Fibroblast of upper back skin (primary cell): ENCODE results near the gene POLH.
"Not testable (repeated sequence)": the region's sequence is repeated elsewhere in the genome, so short reads cannot be mapped to it uniquely, and the experiment has no call there.

ENCODE experiments used
- DNase-seq: peaks from one replicate; pipeline ENCODE4 v3.0.0-alpha.2; 2013

Gene POLH

DNA sequence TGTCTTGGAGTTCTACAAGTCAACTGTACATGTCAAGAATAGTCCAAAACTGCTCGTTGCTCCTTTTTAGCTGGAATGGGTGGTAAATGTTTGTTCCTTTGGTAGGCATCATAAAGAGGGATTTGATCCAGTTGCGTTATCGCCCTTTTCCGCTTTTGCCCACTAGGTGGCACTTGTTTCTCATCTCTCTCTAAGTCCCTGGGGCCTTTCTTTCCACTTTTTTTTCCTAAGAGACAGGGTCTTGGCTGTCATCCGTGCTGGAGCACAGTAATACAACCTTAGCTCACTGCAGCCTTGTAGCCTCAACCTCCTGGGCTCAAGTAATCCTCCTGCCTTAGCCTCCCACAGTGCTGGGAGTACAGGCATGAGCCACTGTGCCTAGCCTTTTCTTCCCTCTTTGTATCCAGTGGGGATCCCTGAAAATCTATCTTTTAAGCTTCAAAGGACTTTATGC lies 32.4 kb downstream of the POLH start:
- peak; percentile 78 for DNase-seq

DNA sequence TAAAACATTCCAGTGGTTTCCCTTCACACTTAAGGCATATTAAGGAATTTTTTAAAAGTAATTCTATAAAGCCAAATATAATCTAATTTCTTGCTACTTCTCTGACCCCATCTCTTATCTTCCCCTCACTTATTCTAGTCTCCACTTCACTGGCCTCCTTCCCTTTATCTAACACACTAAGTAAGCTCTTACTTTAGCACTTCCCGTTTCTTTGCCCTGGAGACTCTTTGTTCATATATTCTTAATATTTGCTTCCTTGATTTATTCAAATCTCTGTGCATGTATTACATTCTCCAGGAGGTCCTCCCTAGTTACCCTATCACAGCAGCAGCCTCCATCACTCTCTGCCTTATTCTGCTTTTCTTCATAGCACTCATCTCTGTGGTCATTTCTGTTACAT lies 32.8 kb downstream of the POLH start:
- no peak for DNase-seq

DNA sequence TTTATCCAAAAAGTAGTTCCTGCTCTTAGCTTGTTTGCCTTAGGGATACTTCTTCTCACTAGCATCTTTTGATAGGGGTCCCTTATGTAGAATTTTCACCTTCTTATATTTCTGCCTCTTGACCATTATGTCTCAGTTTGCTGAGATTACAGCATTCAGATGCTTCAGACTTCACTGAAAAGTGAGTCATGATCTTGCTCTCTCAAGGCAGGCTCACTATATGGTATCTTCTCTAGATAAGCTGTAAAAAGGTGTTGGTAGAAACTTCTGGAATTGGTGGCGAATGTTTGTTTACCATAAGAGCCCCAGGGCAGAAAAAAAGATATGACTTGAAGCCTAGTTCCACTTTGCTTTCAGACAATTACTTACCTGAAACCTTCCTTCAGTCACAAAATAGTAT lies 33.4 kb downstream of the POLH start:
- DNase-seq = no peak

DNA sequence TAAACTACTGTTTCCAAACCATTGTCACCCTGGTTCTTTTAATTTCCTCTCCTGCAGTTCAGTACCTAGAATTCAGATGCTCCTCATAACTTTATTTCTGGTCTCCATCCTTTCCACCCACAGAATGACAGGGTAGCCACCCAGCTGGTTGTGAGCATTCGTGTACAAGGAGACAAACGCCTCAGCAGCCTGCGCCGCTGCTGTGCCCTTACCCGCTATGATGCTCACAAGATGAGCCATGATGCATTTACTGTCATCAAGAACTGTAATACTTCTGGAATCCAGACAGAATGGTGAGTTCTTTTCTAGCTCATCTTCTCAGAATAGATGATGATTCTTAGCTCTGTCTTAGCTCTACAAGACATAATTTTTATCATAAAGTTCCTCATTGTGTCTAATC lies 34.4 kb downstream of the POLH start:
- no peak for DNase-seq

DNA sequence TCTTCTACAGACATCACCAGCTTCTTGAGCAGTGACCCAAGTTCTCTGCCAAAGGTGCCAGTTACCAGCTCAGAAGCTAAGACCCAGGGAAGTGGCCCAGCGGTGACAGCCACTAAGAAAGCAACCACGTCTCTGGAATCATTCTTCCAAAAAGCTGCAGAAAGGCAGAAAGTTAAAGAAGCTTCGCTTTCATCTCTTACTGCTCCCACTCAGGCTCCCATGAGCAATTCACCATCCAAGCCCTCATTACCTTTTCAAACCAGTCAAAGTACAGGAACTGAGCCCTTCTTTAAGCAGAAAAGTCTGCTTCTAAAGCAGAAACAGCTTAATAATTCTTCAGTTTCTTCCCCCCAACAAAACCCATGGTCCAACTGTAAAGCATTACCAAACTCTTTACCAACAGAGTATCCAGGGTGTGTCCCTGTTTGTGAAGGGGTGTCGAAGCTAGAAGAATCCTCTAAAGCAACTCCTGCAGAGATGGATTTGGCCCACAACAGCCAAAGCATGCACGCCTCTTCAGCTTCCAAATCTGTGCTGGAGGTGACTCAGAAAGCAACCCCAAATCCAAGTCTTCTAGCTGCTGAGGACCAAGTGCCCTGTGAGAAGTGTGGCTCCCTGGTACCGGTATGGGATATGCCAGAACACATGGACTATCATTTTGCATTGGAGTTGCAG lies 37.9 kb downstream of the POLH start:
- DNase-seq = no peak

DNA sequence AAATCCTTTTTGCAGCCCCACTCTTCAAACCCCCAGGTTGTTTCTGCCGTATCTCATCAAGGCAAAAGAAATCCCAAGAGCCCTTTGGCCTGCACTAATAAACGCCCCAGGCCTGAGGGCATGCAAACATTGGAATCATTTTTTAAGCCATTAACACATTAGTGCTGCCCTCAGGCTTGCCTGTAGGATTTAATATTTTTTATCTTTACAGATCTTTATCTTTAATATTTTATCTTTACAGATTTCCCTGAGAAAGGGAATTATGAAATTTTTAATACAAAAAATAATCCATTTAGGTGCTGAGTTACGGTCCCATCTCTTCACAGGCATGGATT lies 38.4 kb downstream of the POLH start:
- DNase-seq = no peak

DNA sequence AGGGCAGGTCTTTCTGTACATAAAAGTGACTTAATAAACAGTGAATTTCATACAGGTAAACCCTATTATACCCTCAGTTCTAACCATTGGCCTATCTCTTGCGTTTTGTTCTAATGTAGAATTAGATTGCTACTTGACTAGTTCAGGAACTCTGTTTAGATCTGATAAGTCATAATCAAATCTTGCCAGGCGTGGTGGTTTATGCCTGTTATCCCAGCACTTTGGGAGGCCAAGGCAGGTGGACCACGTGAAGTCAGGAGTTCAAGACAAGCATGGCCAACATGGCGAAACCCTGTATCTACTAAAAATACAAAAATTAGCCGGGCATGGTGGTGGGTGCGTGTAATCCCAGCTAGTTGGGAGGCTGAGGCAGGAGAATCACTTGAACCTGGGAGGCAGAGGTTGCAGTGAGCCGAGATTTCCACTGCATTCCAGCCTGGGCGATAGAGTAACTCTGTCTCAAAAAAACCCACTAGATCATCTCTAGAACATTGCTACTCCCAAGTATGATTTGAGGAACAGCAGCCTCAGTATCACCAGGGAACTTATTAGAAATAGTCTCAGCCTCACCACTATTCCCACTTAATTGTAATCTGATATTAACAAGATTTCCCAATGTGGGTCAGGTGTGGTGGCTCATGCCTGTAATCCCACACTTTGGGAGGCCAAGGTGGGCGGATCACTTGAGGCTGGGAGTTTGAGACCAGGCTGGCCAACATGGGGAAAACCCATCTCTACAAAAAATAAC lies 40.9 kb downstream of the POLH start:
- no peak for DNase-seq

DNA sequence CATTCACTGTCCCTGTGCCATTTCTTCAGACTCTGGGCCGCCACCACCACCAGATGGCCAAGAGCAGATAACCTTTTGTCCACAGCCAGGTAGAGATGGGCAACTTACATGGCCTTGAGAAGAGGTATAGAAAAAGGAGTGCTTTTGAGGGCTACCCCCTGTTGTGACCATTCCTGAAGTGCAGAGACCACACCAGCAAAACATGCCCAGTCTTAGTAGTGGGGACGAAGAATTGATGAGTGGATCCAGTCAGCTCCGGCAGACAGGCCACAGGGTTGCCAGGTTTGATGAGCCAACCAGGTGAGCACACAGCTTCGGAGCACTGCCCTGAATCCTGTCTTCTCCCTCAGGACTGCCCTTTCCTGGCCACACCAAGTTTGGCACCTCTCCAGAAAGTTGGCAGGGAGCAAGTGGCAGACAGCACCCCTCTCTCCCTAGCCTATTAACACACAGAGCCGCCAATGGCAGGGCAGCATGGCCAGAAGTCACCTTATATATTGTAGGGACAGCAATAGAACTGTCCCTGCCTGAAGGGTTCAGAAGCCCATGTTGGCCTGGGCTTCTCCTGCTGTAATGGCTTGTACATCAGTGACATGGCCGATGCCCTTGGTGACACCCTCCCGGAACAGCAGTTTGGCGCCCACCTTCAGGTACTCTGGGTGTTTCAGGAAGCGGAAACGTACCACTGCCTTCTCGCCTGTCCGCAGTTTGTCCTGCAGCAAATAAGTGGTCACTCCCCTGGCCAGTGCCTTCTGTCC lies 45.3 kb downstream of the POLH start:
- DNase-seq = no peak

DNA sequence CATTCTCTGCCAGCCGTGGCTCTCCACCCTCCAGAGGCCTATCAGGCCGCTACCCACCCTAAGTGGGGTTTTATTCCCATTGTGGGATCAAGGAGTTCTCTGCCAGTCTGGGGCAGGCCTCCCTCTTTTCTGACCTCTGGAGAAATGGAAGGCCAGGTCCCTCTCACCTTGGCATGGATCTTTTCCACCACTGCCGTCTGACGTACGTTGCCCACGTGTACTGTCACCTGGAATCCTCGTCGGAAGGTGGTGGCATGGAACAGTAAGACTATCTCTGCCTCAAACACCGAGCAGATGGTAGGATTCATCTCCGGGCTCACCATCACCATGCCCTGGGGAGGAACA lies 45.8 kb downstream of the POLH start:
- no peak for DNase-seq

DNA sequence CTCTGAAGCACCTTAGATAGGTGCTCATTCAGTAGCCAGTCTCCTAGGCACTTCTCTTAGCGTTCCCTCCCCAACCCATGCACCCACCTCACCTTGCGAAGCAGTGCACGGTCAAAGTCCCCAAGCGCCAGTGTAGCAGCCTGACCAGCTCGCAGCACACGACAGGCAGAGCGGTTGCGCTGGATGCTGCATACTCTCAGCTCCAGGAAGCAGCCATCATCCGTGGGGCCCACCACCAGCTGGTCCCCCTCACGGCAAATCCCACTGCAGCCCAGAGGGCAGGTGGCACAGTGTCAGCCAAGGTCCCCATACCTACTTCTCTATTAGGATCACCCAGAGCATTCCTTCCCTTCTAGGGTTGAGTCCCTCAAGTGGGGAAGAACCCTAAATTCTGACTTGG lies 46.6 kb downstream of the POLH start:
- no peak for DNase-seq

DNA sequence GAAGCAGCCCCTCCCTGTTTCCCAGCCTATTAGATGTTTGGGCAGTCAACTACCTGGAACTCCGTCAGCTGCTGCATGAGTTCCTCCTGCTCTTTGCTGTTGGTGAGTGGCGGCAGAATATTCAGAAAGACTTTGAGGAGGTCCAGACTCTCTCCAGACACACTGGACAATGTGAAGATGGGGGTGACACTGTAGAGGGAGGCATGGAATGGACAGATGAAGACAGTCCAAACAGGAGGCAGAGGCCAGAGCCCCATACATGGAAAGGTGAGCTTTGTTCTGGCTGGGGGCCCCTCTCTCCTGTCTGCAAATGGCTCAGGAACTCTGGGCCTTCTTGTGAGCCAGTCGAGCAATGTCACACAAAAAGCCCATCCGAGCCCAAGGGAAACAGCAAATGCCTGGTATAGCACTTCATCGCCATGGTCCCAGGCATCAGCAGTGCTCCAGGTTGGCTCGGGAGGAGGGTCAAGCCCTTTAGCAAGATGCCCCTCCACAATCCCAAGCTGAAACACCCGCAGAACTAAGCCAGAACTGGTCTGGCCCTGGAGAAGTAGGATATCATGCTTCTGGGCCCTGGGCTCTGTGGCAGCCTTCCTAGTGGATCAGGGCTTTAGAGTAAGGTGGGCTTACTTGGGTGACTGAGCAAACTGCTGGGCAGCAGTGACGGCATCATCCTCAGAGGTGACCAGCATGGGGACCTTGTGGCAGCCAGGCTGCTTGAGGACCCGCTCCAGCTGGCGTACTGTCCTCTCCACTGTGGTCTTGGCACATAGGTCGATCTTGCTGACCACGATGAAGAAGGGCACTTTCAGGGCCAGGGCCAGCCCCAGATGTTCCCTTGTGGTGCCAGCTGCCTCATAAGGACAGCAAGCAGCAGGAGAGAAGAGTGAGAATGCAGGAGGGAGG lies 48.1 kb downstream of the POLH start:
- DNase-seq = no peak

DNA sequence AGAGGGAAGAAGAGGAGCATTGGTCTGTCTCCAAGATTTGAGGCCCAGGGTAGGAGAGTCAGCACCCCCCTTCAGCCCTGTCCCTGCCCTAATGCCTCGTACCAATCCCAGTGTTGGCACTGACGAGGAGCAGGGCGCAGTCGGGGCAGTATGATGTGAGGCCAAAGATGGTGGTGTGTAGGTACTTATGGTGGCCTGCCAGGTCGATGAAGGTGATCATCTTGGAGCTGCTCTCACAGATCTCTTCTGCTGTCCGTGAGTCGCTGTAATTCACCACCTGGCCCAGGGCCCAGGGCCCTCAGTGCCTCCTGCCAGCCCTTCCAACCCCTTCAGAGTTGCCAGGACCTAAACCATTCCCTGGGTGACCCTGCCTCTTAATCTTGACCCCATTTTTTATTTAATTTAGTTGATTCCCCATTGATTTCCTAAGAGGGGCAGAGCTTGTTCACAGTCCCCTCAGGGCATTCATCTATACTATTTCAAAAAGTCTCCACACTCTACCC lies 48.9 kb downstream of the POLH start:
- no peak for DNase-seq

DNA sequence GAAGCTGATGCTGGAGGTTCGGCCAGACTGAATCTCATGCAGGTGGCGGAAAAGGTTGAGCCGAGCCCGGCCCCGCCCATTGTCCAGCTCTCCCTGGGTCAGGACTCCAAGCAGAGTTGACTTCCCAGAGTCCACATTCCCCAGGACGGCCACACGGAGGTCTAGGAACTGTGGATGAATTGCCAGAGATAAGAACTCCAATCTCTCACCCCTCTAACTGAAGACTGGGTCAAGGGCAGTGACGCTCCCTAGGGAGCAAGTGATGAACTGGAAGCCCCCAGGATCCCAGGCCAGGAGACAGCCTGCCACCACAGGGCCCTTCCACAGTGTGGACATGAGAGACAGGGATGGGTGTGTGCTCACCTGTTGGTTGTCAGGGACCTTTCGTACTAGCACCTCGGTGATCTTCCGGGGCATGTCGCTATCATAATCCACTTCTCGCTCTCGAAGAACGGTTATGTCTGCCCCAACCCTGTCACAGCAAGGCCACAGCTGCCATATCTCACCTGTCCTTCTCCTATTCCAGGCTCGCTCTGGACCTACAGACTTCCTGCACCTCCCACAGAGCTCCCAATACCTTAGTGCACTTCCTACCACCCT lies 49.5 kb downstream of the POLH start:
- DNase-seq = no peak

DNA sequence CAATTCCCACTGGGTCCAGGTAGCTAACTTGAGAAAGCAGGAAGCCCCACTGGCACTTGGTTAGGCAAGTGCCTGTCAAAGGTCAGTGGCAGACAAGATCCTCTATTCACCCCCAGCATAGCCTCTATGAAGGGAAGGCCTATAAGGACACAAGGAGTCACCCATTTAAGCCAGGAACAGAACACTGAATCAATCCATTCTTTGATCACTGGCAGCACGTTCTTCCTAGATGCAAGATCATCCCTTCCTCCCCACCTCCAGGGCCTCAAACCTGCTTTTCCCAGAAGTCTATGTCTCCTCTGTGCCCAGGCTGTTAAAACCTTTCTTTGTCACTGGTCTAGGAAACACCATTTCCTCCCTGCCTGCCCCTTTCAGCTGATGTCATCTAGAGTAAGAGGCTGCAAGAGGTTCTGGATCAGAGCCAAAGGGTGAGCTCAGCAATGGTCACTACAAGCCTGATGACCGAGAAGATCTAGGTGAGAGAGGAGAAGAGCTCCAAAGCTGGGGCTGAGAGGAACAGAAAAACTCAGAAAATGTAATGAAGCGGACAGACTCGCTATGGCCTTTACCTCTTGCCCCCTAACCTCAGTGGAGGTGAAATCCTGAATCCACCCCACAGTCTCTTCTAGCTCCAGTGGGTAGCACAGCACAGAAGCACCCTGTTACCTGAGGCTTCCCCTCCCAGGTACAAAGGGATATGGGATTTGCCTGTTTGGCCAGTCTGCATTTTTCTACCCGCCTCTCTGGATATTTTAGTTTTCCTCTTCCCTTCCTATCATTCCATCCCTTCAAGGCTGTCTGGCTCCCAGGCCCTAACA lies 51.2 kb downstream of the POLH start:
- DNase-seq = peak; percentile 97

DNA sequence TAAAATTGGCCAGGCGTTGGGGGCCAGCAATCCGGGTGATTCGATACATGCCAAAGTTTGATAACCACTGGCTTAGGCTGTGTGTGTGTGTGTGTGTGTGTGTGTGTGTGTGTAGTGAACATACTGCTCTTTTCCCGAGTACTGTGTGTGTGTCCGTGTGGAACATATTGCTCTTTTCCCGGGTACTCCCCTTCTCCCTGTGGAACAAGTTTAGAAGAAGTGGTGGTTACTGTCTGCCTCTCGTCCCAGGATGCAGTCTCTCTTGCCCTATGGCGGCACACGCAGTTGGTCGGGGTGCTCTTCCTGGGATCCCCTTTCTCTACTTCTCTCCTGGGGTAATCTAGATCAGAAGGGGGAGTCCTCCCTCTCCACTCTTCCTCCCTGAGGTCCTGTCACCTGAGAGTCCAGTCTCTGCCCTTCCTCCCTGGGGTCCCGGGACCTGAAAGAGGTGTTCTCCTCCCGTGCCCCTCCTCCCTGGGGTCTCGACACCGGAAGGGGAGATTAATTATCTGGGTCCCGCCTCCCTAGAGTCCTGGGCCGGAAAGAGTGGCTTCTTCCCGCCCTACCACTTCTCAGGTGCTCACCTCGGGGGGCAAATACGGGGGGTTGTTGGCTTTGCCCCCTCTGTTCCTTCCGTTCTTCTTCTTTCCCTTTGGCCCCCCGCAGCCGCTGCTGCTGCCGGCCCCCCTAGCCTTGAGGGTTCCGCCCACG lies 52.6 kb downstream of the POLH start:
- peak; percentile 57 for DNase-seq

DNA sequence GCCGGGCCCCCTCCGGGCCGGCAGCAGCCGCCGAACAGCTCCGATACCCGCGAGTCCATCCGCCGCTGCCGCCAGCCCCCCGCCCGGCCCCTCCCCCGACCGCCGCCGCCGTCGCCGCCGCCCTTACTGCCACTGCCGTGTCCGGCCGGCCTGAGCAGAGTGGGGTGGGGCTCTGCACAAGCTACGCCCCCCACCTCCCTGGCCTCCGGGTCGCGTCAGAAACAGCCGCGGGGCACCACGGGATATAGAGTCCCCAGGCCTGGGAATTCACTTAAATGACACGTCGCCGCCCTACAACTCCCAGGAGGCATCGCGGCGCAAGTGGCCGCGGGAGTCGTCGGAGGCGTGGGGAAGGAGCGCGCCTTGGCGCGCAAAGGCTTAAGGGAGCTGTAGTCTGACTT lies 53.1 kb downstream of the POLH start, which contains the start of gene GTPBP2:
TSS of gene GTPBP2 (minus strand) at position 161 of the 401 bp plus-strand sequence. CDS start at position 59, 102 bp downstream.
- peak; percentile 99 for DNase-seq

DNA sequence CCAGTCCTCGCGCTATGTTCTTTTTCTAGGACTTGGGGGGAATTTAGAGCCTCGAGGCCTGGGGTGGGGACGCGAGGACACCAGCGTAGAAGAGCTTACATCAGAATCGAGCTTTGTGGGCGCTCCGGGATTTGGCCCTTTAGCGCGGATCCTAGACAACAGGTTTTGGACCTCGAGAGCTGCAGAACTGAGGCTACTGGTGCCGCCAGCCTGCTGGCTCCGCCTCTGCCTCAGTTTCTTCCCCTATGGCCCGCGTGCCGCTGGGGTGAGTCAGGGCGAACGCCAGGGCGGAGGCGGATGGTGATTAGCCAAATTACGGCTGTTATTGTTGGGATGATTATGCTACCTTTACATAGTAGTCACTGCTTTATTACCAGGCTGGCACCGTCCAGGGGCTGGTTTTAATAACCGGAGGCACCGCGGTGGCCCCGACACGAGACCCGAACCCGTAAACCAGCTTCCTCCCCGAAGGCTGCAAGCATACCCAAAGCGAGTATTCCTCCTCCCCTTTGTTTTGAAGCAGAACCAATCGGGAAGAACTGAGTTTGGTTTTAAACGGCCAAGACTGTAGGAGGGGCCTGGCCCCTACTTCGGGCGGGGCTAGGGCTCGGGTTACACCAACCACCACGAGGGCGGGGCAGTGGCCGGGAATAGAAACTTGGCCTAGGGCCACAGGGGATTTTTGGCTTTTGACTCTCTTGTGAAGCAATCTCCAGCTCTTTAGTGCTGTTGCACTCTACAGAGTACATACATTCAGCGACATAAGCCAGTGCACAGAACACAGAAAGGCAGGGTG lies 53.7 kb downstream of the POLH start:
- DNase-seq = peak; percentile 99

DNA sequence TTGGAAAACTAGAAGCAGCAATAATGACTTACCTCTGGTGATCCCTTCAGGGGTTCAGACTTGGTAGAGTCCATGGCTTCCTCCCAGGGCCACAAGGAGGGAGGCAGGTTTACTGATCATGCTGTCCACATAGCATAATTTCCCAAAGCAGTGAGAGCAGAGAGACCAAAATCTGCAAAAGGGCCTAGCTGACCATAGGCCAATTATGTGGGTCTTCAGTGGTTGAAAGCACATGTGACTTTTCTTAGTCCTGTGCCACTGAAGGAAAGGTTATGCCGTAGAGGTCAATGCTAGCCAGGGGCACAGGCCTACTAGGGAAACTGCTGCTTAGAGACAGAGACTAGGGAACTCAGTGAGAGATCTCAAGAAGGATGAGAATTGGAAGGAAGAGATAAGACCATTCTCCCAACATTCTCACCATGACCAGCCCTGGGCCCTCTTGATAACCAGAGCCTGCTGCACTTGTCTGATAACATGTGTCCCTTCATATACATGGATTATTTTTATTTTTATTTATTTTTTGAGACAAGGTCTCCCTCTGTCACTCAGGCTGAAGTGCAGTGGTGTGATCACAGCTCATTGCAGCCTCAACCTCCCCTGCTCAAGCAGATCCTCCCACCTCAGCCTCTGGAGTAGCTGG lies 55.1 kb downstream of the POLH start:
- no peak for DNase-seq

DNA sequence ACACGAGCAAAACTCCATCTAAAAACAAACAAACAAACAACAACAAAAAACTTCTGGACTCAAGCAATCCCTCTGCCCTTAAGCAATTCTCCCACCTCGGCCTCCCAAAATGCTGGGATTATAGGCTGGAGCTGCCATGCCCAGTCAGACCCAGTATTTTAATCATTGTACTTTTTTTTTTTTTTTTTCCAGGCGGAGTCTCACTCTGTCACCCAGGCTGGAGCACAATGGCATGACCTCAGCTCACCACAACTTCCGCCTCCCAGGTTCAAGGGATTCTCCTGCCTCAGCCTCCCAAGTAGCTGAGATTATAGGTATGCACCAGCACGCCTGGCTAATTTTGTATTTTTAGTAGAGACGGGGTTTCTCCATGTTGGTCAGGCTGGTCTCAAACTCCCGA lies 57.0 kb downstream of the POLH start:
- DNase-seq = not testable (repeated sequence)
